OCI-LY1 (cell line): Measurements from ENCODE around the gene RASA3.

Experiments used
- H2AFZ ChIP-seq: fragments of 200-600 bp; sonication (generic), shearing (Covaris generic); 2 replicates; pipeline ENCODE4 v1.6.0; 2014; ENCODE audit warnings: antibody characterized with exemption, mild to moderate bottlenecking, low read length
- H3F3A ChIP-seq: fragments of 200-600 bp; sonication (generic), shearing (Covaris generic); 2 replicates; pipeline ENCODE4 v1.6.0; 2014; ENCODE audit warnings: mild to moderate bottlenecking, antibody characterized with exemption, low read length, moderate library complexity; ENCODE audit not compliant: insufficient read depth
- H3K27ac ChIP-seq: fragments of 200-600 bp; sonication (generic); 2 replicates; pipeline ENCODE4 v1.5.1; 2014; ENCODE audit warnings: low read length, mixed run types, mild to moderate bottlenecking, low read depth; ENCODE audit not compliant: poor library complexity, severe bottlenecking
- H3K27me3 ChIP-seq: fragments of 200-600 bp; sonication (generic); 2 replicates; pipeline ENCODE4 v1.6.0; 2014; ENCODE audit warnings: antibody characterized with exemption, mild to moderate bottlenecking, low read length, moderate library complexity; ENCODE audit not compliant: insufficient read depth
- H3K36me3 ChIP-seq: fragments of 200-600 bp; sonication (generic); 2 replicates; pipeline ENCODE4 v1.6.1; 2014; ENCODE audit warnings: mild to moderate bottlenecking, antibody characterized with exemption, low read length, moderate library complexity, mixed read lengths; ENCODE audit not compliant: insufficient read depth
- H3K4me1 ChIP-seq: fragments of 200-600 bp; sonication (generic); 2 replicates; pipeline ENCODE4 v1.5.1; 2014; ENCODE audit warnings: mild to moderate bottlenecking, low read length, moderate library complexity; ENCODE audit not compliant: insufficient read depth, severe bottlenecking
- H3K4me2 ChIP-seq: fragments of 200-600 bp; sonication (generic), shearing (Covaris generic); 2 replicates; pipeline ENCODE4 v1.6.1; 2014; ENCODE audit warnings: low read length
- H3K4me3 ChIP-seq: fragments of 200-600 bp; sonication (generic); 2 replicates; pipeline ENCODE4 v1.5.1; 2014; ENCODE audit warnings: low read length, low read depth, mild to moderate bottlenecking, mixed read lengths; ENCODE audit not compliant: poor library complexity, severe bottlenecking
- H3K79me2 ChIP-seq: fragments of 200-600 bp; shearing (Covaris generic); 2 replicates; pipeline ENCODE4 v1.6.1; 2016; ENCODE audit warnings: mixed run types, low read length, mixed read lengths; ENCODE audit not compliant: insufficient read depth
- H3K9ac ChIP-seq: fragments of 200-600 bp; sonication (generic), shearing (Covaris generic); 2 replicates; pipeline ENCODE4 v1.6.1; 2014; ENCODE audit warnings: mild to moderate bottlenecking, low read length, mixed read lengths
- H3K9me2 ChIP-seq: fragments of 200-600 bp; sonication (generic), shearing (Covaris generic); 2 replicates; pipeline ENCODE4 v1.6.1; 2014; ENCODE audit warnings: low read depth, mild to moderate bottlenecking, low read length, mixed read lengths
- H3K9me3 ChIP-seq: fragments of 200-600 bp; shearing (Covaris generic); 2 replicates; pipeline ENCODE4 v1.6.1; 2014; ENCODE audit warnings: low read length, mixed read lengths
- H4K20me1 ChIP-seq: fragments of 200-600 bp; sonication (generic), shearing (Covaris generic); 2 replicates; pipeline ENCODE4 v1.6.0; 2016; ENCODE audit warnings: mild to moderate bottlenecking, low read length; ENCODE audit not compliant: insufficient read depth
- CTCF ChIP-seq: fragments of 200-600 bp; sonication (generic), shearing (Covaris generic); IDR thresholded peaks from 2 replicates; pipeline ENCODE4 v1.5.1; 2017; ENCODE audit warnings: mild to moderate bottlenecking, antibody characterized with exemption, low read length, moderate library complexity, mixed read lengths
- EZH2 ChIP-seq: fragments of 200-600 bp; sonication (generic), shearing (Covaris generic); IDR thresholded peaks from 2 replicates; pipeline ENCODE4 v1.8.0; 2017; ENCODE audit warnings: borderline replicate concordance, mixed run types, mild to moderate bottlenecking, antibody characterized with exemption, low read length, moderate library complexity, mixed read lengths

Gene RASA3

GRCh38 chr13:114080739-114081561 lies 51.5 kb downstream of the RASA3 start:
- Histone ChIP-seq H2AFZ (no peak overlapping the region), H3K4me2 (no peak overlapping the region), H3K9me2 (no peaks in the 10 kb centered on the region), H3K79me2 (no peaks in the 10 kb centered on the region), H3K27me3 (no peaks in the 10 kb centered on the region), H3F3A (no peaks in the 10 kb centered on the region), H3K36me3 (no peaks in the 10 kb centered on the region), H3K4me3 (no peak overlapping the region), H3K4me1 (no peaks in the 10 kb centered on the region), H3K27ac (no peak overlapping the region), H3K9ac (no peak overlapping the region), H3K9me3 (no peaks in the 10 kb centered on the region), H4K20me1 (no peaks in the 10 kb centered on the region)
- TF ChIP-seq EZH2, result no peak
- no peak for TF ChIP-seq CTCF

- H3K9ac ChIP-seq, result no peak overlapping the region
- H3K4me1 ChIP-seq, result no peaks in the 10 kb centered on the region
- H3K79me2 ChIP-seq, result no peaks in the 10 kb centered on the region
- H3K27me3 ChIP-seq, result no peaks in the 10 kb centered on the region
- H3F3A ChIP-seq, result no peaks in the 10 kb centered on the region
- H3K27ac ChIP-seq, result no peak overlapping the region
- TF ChIP-seq EZH2 (no peak), CTCF (no peak)
- H3K9me2 ChIP-seq, result no peaks in the 10 kb centered on the region
- no peaks in the 10 kb centered on the region for H4K20me1 ChIP-seq
- H3K9me3 ChIP-seq, result no peaks in the 10 kb centered on the region
- no peak overlapping the region for H3K4me3 ChIP-seq
- no peak overlapping the region for H2AFZ ChIP-seq
- H3K36me3 ChIP-seq, result no peaks in the 10 kb centered on the region
- no peak overlapping the region for H3K4me2 ChIP-seq
These were observed 52.6 kb downstream of the RASA3 start for GRCh38 chr13:114079601-114080536.

GRCh38 chr13:114078461-114079451 lies 53.7 kb downstream of the RASA3 start:
- Histone ChIP-seq H3K79me2 (no peaks in the 10 kb centered on the region), H3K4me2 (no peak overlapping the region), H3K27ac (no peak overlapping the region), H3K36me3 (no peaks in the 10 kb centered on the region), H3K9me2 (no peaks in the 10 kb centered on the region), H3K9ac (no peak overlapping the region), H3K4me1 (no peaks in the 10 kb centered on the region), H2AFZ (no peak overlapping the region), H3F3A (no peaks in the 10 kb centered on the region), H3K27me3 (no peaks in the 10 kb centered on the region), H3K9me3 (no peaks in the 10 kb centered on the region), H4K20me1 (no peaks in the 10 kb centered on the region), H3K4me3 (no peak overlapping the region)
- TF ChIP-seq EZH2 (no peak), CTCF (no peak)
